Measurements from ENCODE around the gene PHGDH.

- TF ChIP-seq CTCF (IDR thresholded peaks at IDR 0.05; ENCODE audit: low read depth, low read length) (no peak), EZH2phosphoT487 (IDR thresholded peaks at IDR 0.05; ENCODE audit: low read depth) (no peak)
Measured at GRCh38 chr1:119771016-119771415, 59.3 kb downstream of the PHGDH start.

Data from OCI-LY3 (cell line).